HG02840 (cell line): ENCODE measurements around the gene RPP21.

ENCODE experiments used
- ATAC-seq: cut with Tn5 transposase; IDR thresholded peaks from one replicate; pipeline ENCODE4 v1.9.1; 2021; ENCODE audit warnings: mild to moderate bottlenecking, moderate library complexity, moderate number of reproducible peaks; ENCODE audit not compliant: unreplicated experiment, low FRiP score

The RPP21 gene

DNA sequence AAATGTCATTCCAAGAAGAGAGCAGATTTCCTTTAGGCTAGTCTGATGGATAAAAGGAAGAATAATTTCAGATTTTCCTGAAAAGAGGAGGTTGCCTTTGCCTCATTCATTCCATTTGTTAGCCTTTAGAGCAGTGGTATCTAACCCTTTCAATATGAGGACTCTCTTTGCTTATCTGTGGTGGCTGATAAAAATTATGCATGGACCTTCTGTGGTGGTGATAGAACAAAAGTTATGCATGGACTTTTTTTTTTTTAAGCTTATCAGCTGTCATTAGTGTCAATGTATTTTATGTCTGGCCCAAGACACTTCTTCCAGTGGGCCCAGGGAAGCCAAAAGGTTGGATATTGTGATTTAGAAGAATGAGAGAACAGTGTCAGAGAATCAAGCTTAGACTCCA, 16.6 kb upstream of the RPP21 start:
- no peak for ATAC-seq

DNA sequence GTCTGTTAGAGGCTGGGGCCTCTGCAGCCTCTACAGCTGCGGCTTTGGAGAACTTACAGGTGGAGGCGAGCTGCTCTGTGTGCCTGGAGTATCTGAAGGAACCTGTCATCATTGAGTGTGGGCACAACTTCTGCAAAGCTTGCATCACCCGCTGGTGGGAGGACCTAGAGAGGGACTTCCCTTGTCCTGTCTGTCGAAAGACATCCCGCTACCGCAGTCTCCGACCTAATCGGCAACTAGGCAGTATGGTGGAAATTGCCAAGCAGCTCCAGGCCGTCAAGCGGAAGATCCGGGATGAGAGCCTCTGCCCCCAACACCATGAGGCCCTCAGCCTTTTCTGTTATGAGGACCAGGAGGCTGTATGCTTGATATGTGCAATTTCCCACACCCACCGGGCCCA, 15.6 kb upstream of the RPP21 start:
- no peak for ATAC-seq

DNA sequence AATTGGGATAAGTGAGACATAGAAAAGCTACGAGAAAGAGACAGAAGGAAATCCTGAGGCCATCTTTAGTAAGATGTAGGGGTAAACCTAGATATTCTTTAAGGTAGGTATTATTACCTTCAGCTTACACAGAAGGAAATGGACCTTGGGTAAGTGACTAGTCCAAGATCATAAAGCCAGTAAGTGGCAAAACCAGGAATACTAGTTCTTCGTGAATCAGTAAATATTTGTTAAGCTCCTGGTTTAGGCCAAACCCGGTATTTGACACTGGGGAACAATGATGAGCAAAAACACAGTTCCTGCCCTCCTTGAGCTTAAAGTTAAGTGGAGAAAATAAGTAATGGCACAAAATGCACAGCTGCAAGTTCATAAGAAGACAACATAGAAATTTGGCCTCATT, 13.0 kb upstream of the RPP21 start:
- ATAC-seq, result no peak

DNA sequence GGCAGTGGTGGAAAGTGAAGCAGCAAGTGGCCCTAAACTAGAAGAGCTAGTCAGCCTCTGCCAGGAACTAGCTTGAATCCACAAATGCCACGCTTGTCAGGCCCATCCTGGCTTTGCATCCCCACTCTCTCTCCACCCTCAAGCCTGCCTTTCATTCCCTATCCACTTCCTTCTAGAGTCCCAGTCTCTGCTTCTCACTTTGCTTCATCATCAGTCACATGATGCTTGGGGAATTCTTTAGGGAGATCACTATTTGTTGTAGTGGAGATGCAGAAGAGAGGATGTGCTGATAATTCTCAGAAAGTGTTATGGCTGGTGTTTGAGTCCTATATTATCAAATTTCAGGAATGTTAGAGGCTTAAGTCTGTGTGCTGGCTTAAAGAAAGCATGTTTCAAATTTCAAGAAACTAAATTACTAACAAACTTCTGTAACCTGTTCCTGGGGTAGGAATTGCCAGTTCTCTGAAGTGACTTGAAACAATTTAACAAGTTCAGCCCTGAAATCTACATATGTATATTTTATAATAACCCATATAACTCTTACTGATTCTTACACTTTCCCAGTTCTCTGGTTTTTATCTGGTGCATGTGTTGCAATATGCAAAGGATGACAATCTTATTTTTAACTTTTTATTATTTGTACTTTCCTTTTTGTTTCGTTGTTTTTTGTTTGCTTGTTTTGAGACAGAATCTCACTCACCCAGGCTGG, 10.7 kb upstream of the RPP21 start:
- ATAC-seq, result no peak

DNA sequence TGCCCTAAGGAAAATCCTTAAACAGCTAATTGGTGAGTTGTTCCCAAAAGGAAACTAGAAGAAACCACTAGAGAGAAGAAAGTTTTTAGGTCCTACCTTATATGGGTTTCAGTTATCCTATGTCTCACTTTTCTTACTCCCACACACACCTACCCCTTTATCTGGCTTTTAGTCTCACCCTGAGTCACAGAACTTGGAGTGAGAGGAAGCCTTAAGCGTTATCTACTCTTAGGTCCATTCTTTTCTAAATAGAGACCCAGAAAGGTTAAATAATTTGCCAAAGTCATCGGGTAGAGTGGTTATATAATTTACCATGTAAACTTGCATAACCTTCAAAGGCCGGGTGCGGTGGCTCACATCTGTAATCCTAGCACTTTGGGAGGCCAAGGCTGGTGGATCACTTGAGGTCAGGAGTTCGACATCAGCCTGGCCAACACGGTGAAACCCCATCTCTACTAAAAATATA, 4.3 kb upstream of the RPP21 start:
- no peak for ATAC-seq

DNA sequence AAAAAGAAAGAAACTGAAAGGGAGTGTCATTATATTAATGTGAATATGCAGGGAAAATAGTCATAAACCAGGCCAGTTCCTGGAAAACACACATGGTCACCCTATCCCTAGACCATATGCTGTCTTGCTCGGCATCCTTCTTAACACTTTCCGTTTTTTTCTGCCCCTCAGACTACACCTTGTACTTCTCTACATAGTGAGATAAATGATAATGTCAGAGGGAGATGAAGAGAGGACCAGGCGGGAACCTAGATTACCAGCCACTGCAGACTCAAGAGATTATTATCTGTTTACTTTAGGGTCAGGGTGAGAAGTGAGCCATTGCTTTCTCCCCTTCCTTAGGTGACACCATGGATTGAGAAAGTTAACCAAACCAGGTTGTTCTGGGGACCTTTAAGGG, 3.7 kb upstream of the RPP21 start:
- no peak for ATAC-seq

DNA sequence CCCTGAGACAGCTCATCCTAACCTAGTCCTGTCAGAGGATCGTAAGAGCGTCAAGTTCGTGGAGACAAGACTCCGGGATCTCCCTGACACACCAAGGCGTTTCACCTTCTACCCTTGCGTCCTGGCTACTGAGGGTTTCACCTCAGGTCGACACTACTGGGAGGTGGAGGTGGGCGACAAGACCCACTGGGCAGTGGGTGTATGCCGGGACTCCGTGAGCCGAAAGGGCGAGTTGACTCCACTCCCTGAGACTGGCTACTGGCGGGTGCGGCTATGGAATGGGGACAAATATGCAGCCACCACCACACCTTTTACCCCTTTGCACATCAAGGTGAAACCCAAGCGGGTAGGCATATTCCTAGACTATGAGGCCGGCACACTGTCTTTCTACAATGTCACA, 3.2 kb upstream of the RPP21 start:
- ATAC-seq, result no peak

DNA sequence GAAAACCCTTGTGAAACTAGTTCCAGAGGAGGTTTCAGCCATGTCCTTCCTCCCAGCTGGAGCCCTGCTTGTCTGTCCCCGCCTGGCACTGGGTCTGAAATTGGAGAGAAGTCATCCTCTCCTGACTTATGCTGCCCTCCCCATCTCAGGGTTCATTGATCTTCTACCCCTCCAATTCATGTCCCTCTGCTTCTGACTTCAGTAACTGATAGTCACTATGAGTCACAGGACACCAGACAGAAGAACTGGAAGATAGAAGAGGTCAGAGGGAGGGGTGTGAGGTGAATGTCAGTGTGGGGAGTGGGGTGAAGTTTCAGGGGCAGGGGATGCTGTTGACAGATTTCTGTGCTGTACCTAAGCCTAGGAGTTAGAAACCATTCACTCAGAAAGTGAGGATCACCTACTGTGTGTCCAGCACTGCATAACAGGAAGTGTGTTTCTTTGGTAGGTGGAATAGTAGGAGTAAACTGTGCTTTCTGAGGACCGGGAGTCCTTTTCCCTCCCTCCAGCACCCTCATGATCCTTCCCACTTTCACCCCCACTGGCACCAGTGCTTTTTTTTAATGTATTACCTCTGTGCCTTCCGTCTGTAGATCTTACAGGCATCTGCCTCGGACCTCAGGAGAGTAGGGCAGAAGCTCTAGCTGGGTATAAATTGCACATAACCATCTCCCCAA, 627 bp upstream of the RPP21 start:
- no peak for ATAC-seq

DNA sequence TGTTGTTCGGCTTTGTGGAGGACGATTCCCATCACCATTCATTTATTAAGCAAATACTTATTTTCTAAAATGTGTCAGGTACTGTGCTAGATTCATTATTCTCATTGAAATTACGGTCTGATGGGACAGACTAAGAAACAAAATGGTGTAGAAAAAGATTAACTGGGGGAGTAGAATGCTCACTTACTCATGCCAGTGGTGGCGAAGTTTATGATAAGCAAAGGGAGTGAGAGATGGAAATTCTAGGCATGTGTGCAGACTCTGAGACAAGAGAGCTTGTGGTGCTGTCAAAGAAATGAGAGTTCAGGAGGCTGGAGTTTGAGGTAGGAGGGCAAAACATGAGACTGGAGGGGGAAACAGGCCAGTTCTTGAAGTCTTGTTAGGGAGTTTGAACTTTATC, 896 bp downstream of the RPP21 start:
- no peak for ATAC-seq

DNA sequence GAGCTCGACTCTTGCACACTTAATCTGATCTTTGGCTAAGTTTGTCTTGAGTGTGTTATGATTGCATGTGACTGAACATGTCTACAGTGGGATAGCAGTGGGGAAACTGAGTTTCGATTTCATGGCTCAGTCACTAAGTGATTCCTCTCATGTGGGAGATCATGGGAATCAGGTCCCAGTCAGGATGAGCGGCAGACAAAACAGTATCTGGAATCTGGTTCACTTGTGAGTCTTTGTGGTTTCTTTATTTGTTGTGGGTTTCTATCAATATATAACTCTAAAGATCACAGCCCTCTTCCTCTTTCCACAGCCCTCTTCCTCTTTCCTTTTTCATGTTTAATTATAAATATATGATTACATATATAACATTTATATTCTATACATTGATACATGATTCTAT, 4.0 kb downstream of the RPP21 start:
- ATAC-seq, result no peak

DNA sequence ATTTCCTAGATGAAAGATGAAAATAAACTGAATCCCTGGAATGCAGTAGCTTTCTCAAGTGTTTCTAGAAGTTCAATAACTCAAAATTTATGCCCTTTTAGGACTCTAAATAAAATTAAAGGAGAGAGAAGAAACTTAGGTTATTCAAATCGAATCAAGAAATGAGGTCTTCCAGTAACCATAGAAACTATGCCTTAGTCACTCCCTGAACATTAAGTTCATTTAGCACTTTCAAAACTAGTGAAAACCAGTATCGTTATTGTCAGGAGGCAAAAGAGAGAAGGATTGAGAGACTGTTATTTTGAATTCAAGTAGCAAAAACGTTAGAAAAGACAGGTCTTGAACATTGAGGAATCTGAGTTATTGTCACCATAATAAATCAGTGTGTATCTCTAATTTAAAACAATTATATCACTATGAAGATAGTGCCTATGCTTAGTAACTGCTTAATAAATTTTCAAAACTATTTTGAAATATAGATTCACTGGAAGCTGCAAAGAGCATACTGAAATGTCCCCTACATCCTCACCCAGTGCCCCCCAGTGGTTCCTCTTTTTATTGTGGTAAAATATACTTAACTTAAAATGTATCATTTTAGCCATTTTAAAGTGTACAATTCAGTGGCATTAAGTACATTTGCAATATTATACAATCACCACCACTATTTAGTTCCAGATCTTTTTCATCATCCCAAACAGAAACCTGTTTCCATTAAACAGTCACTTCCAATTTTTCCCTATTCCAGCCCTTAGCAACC, 4.6 kb downstream of the RPP21 start:
- ATAC-seq, result no peak

DNA sequence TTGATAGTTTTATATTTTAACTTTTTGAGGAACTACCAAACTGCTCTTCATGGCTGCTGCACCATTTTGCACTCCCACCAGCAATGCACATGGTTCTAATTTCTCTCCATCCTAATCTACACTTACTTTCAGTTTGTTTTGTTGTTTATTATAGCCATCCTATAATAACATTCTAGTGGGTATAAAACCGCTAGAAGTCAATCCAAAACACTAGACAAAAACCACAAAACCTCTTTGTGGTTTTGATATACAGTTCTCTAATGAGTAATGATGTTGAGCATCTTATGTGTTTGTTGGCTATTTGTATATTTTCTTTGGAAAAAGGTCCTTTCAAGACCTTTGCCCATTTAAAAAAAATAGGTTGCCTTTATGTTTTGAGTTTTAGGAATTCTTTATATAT, 5.6 kb downstream of the RPP21 start:
- ATAC-seq, result no peak

DNA sequence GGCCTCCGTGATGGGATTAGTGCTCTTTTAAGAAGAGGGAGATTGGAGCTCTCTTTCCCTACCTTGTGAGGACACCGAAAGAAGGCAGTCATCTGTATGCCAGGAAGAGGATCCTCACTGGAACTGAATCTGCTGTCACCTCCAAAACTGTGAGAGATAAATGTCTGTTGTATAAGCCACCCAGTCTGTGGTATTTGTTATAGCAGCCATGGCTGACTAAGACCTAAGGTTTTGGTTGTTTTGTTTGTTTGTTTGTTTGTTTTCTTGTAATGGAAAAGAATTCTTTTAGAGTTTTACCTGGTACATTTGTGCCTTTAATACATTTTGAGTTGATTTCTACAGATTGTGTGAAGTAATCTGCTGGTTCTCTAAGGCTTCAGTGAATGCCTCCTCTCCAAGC, 7.6 kb downstream of the RPP21 start:
- ATAC-seq, result no peak

DNA sequence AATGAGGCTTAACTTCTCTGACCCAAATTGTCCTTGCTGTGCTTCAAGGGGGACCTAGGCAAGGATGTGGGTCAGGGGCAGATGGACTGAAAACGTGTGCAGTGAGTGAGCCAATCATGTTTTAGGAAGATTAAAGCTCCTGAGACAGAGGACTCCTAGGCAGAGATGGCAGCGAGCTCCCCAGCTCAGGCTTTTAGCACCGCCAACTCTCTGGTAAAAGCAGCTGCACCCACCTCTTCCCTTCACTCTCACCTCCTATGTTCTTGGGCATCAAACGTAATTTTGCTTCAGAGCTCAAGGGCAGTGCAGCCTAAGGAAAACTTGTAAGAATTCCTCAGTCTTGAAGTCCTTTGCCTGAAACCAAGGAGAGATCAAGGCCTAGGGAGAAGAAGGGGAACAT, 10.3 kb downstream of the RPP21 start:
- ATAC-seq, result no peak

DNA sequence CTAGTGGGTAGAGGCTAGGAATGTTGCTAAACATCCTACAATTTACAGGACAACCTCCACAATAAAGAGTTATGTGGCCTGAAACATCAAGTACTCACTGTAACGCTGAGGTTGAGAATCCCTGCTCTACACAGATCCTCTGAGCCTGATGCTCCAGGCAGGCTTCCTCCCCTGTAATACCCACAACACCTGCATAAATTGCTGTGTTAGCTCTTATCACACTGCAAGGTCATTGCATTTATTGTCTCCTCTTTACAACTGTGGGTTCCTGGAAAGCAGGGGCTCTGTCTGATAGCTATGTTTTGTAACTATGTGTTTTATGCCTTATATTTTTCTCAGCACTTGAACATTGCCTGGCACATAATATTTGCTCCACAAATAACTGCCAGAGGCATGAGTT, 11.6 kb downstream of the RPP21 start:
- ATAC-seq, result no peak

DNA sequence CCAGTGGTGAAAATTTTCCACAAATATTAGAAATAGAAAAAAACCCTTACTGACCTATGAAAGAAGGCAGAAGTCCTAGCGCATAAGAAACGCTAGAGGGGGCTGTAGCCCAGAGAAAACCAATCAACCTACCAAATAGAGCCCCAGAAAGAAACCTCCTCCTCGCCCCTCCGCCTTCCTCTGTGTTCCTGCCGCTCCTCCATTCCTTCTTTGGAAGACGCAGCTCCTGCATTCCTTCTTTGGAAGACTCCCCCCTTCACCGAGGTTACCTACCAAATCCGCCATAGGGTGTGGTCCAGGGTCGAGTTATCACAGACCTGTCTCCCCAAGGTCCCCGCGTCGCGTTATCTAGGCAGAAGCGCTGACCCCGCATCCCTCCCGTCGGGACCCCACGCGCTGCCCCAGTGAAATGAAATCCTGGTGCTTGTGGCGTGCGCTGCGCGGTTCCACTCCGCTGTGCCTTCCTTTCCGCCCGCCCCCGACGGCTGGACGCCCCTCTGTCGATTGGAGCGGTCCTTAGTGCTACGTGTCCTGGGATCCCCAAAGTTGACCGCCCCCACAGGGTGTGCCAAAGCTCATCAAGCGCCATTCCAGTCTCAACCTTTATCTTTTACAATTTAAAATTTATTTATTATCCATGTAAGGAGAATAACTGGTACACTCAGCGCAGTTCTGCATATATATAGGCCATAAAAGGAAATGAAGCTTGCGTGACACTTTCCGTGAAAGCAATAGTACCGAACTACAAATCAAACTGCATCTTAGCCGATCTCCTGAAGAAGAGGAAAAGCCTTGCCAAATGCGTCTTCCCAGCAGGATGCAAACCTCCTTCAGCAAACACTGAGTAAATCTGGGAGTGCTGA, 13.0 kb downstream of the RPP21 start:
- no peak for ATAC-seq

DNA sequence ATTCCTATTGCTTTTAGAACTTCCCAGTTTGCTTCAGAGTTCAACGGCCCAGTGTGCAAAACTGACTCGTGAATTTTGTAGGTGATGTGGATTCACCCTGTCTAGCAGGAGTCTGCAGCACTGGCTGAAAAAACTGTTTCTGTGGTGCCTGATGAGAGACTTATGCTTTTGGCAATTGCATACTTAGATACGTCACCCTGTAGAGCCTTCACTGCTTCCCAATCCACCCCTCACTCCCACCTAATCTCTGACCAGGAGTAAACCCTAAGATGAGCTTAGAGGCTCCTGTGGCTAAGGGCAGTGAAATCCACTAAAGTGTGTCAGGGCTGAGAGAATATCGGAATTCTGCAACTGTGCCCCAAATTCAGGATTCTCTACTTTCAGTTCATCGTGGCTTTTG, 14.3 kb downstream of the RPP21 start:
- no peak for ATAC-seq

DNA sequence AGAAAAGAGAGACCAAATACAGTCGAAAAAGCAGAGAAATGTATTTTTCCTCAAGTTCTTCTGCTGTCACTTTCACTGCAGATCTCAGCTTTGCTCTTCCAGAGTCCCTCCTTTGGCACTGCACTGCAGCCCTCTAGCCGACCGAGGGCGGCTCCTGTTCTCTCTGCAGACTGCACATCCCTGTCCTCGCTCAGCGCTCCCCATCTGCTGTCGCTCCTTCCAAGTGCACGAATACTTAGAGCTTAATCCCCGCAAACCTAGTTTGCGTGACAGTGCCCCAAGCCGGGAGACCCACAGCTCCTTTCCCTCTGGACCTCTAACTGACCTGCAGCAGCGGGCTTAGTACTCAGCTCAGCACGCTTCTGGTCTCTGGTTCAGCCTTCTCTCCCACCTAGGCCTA, 15.2 kb downstream of the RPP21 start:
- ATAC-seq, result no peak

DNA sequence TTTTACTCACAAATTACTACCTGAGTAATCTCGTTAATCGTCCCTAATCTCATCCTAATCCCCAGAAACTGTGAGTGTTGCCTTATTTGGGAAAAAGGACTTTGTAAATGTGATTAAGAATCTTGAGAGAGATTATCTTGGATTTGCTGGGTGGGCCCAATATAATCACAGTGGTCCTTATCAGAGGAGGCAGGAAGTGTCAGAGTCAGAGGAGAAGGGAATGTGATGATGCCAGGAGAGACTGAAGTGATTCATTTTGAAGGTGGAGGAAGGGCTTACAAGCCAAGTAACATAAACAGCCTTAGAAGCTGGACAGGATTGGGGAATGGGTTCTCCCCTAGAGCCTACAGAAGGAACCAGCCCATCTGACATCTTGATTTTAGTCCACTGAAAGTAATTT, 16.7 kb downstream of the RPP21 start:
- no peak for ATAC-seq

DNA sequence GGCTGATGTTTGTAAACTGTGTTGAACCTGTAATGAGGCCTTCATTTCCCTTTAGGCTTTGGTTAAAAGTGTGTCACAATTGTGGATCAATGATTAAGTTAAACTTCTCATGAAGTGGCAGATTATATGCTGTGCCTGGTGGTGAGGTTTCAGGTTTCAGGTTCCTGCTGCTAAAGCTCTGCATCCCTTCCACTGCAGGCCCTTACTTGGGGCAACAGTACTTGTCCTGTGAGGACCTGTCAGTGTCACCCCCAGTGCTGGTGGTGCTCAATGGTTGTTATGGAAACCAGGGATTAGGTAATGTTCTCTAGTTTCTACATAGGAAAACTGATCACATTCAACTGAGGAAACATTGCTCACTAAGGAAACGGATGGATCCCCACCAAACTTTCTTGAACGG, 18.5 kb downstream of the RPP21 start:
- no peak for ATAC-seq

DNA sequence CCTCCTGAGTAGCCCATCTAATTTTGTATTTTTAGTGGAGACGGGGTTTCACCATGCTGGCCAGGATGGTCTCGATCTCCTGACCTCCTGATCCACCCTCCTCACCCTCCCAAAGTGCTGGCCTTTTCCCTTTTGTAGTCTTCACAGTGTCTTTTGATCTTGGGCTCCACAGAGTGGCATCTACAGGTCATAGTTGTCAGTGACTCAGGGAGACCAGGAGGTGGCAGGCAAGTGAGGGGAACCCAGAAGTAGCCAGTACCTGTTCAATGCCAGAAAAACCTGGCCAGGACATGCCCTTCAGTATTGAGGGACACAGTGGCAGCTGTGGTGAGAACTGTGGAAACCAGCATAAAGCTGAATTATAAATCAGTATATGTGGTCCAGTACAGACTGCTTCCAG, 19.6 kb downstream of the RPP21 start:
- ATAC-seq, result no peak
